Left renal pelvis (tissue), 4 donors: ENCODE measurements around the gene CALHM6. TPM values are rescaled to one million over a fixed set of nuclear protein-coding genes. Genes with fewer than 3 reads are reported as not detected.

Source experiments
- DNase-seq, 4 donors: peaks; one replicate each; pipeline ENCODE4 v3.0.0-alpha.2; 2013; ENCODE audit warnings: low read depth in 4 of 4, low spot score in 3 of 4
- polyA plus RNA-seq, 4 donors: library from polyadenylated mRNA; unstranded; fragments of 120-200 nt; gene quantifications; one replicate each; pipeline ENCODE4 v1.2.1, GENCODE V29; 2013; ENCODE audit not compliant: insufficient read length in 4 of 4

CALHM6 gene
- polyA plus RNA-seq, 4 donors = 3.1 to 5.5 (median 5.0) TPM

DNA sequence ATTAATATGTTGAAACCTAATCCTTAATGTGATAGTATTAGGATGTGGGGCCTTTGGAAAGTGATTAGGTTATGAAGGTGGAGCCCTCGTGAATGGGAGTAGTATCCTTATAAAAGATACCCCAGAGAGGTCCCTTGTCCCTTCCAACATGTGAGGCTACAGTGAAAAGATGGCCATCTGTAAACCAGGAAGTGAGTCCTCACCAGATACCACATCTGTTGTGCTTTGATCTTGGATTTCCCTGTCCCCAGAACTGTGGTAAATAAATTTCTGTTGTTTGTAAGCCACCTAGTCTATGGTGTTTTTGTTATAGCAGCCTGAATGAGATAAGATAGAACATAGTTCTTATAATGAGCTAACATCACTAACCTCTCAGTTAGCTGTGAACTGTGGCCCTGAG lies 16.6 kb upstream of the CALHM6 start:
- no peak for DNase-seq

DNA sequence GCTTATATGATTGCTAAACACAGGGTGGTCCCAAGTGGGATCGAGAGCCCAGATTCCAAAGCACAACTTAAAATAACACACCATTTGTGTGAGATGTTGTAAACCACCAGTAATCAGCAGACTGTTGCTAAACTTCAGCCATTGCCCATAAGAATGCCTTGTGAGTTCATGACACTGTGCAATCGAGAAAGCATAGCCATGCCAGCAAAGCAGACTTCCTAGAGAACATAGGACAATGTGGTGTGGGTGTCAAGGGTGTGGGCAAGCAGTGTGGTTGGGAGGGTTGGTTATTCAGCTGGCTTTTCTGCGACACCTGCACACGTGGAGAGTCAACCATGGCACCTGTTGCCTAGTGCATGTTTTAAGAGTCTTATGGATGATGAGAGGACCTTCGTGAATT lies 16.1 kb upstream of the CALHM6 start:
- DNase-seq = no peak

DNA sequence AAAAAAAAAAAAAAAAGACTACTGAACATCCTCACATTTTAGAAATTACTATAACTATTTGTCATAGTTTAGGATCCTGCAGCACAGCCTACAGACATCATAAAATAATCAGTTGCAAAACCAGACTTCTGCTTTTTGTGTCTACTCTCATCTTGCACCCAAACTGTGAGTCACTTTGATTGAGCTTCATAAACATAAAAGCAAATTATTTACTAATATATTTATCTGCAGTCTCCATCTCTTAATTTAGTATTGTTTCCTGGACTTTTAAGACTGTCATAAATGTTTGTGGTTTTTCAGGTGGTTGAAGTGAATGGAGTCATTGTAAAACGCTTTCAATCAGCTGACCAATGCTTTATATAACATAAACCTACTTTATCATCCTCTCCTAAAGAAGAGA lies 14.8 kb upstream of the CALHM6 start:
- DNase-seq = no peak

DNA sequence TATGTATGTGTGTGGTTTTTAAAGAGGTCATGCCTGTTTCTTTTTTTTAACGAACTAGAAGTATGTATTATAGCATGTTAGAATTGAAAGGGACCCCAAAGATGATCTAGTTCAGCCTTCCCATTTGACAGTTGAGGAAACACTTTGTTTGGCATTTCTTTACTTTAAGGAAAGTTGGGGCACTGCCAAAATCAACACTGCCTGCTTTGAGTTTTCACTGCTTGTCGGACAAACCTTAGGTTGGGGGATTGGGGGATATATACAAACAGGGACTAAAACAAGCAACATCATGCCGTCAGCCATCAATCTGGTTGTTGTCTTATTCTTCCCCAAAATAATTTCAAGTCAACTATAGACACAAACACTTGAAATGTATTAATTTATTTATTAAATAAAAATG lies 14.1 kb upstream of the CALHM6 start:
- DNase-seq = no peak

DNA sequence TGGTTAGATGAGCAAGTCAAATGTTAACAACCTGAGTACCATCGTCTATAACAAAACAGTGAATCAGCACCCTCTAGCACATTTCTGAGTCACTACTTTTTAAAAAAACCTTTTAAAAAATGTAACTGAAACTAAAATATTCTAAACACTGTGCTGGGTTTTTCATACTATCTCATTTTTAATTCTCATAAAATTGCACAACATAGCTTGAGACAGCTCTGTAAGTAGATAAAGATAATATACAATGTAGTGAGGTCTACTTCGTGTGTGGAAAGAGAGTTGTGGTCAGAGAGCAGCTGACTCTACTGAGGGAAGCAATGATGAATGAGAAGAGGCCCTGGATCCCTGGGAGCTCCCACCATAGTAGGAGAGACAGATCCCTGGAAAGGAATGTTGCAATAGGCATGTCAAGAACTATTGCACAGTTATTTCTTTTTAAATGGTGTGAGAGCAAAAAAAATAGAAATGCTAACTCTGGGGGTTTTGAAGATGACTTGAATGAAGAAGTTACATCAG lies 13.6 kb upstream of the CALHM6 start:
- no peak for DNase-seq

DNA sequence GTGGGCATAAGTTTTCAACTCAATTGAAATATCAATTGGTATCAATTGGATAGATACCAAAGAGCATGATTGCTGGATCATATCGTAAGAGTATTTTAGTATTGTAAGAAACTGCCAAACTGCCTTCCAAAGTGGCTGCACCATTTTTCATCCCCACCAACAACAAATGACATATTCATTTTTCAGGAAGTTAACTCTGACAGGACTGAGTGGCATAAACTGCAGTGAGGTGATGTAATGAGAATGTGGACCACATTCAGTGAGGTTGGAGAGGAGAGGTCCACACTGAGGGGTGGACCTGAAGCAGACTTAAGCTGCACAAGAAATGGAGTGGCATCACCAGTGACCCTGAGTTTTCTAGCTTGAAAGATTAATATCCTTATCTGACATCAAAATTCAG lies 11.6 kb upstream of the CALHM6 start:
- DNase-seq = no peak

DNA sequence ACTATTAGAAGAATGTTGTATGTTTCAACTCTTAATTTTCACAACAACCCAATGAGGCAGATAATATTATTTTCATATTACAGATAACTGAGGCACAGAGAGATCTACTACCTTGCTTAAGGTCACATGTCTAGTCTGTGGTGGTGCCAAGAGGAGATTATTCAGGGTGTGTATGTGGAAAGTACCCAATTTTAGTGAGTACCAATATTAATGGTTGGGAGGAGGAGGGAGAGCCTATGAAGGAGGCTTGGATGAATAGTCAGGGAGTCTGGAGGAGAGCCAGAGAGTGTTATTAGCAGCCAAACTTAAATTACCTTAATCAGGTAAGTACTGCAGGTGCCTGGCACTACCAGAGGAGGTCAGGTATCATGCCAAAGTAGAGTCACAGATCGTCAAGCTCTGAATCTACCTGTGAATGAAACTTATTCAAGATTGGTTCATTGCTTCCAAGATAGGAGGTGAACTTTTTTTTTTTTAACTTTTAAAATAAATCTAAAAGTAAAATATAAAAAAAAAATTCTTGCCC lies 10.9 kb upstream of the CALHM6 start:
- DNase-seq = no peak

DNA sequence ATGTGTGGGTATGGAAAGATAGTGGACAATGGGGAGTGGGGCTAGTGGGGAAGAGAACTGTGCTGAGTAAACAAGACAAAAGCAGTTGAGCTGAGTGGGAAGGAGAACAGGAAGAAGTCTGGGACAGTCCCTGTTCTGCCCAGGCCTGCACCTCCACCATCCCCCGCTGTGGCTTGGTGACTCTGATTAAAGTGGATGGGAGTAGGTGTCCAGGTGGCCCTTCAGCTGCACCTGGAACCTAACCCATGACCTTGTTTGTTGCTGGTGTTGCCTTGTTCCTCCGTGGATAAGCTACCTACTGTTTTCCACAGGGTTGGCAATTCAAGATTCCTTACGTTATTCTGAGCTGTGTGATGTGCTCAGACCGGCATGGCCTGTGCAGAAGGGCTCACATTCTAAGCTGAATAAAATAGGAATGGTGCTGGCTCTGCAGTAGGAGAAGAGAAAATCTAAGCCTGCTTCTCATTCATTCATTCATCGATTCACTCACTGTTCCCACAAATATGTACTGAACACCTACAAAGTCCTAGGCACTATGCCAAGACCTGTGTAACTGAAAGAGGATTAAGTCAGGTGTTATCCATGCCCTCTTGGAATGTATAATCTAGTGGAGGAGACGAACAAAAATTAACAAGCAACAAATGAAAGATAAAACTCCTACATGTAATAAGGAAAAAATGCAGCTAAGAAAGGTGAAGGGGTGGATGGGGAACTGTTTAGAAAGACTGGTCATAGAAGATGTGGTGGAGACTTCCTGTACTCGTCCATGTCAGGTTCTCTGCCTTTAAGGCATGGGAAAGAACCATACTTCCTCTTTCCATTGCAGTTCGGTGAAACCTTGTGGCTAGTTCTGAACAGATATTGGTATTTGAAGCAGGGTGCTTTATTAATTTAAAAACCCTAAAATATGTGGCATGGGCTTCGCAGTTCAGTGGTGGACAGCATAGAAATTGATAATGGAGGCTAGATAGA lies 10.1 kb upstream of the CALHM6 start:
- no peak for DNase-seq

DNA sequence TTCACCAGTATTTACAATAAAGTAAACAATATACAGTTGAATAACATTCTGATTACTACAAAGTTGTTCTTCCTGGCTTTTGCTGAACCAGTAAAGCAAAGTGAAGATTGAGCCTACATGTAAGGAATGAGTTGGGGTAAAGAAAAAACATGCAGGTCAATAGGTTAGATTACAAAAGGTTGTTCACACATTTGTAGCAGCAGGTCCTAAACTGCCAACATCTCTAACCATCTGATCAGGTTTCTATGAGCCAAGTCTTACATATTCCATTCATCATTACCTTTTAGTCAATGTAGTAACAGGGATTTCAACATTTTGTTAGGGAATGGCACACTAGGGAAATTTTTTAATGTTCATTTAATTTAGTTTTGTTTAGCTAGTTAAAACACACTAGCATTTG lies 9.3 kb upstream of the CALHM6 start:
- DNase-seq = no peak

DNA sequence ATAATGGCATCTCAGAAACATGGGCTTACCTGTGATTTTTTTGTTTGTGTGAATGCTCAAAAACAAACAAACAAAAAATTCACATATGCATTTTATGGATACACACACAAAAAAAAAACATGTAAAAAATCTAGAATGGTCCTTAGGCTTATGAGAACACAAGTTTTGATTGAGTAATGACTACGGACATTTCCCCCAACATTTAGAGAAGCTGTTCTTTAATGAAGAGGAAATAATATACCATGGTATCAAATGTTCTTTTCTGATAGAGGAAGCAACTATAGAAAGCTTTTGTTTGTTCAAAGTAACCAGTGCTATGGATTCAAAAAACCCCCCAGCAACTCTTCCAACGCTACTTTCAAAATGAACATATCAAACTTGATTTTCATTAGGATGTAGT lies 8.6 kb upstream of the CALHM6 start:
- DNase-seq = no peak

DNA sequence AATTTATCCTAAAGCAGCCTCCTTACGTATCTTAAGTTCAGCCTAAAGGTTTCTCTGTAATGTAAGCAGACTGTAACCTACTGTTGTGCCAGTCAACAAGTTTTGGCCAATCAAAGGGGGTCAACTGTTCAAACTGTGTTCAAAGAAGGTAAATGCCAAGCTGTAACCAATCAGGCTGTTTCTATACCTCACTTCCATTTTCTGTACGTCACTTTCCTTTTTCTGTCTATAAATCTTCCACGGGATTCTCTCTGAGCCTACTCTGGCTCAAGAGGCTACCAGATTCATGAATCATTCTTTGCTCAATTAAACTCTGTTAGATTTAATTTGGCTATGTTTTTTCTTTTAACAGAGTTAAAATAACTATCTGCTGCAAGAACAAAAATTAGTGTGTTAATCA lies 5.1 kb upstream of the CALHM6 start:
- DNase-seq = no peak

DNA sequence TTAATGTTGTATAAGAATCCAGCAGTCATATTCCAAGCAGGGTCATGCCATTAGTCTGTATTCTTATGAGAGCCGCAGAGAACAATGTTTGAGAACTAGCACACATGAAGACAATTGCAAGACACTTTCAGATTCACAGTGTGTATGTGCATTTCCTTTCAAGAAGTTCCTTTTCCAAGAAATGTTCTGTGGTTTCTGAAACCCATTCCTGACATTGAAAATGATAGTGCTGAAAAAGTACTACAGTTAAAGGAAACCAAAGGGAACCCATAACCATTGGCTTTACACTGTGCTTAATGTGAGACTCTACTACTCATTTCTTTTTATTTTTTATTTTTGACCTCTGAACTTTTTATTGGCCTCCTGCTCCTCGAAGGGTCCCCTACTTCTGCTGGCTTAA lies 4.2 kb upstream of the CALHM6 start:
- DNase-seq = no peak

DNA sequence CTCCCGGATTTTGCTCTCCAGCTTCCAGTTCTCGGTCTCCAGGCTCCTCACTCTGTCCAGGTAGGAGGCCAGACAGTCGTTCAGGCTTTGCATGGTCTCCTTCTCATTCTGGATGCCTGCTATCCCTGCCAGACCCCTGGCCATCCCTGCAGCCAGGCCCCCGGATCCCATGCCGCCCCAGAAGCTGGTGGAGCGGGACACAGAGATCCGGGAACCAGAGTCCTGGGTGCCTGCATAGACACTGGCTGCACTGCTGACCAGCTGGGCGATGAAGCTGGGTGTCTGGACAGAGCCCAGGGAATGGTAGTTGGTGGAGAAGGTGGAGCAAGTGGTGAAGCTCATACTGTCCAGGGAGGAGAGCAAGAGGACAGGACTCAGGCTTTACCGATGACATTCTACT lies 2.9 kb upstream of the CALHM6 start:
- no peak for DNase-seq

DNA sequence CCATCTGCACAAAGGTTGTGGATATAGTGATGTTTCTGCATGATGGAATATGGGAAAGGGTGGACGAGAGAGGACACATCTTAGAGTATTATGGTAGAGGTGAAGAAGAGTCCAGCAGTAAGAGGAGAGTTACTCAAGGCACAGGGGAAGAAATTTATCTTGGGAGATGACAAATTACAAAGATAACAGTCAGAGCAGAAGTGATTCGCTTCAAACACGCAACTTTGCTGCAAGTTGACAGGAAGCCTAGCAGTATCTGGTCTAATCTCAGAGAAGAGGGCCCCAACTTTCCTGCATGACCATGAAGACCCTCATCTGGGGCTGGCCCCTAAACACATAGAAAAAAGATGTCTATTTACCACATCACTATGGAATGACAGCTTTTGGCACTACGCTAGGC lies 1.2 kb upstream of the CALHM6 start:
- DNase-seq = no peak

DNA sequence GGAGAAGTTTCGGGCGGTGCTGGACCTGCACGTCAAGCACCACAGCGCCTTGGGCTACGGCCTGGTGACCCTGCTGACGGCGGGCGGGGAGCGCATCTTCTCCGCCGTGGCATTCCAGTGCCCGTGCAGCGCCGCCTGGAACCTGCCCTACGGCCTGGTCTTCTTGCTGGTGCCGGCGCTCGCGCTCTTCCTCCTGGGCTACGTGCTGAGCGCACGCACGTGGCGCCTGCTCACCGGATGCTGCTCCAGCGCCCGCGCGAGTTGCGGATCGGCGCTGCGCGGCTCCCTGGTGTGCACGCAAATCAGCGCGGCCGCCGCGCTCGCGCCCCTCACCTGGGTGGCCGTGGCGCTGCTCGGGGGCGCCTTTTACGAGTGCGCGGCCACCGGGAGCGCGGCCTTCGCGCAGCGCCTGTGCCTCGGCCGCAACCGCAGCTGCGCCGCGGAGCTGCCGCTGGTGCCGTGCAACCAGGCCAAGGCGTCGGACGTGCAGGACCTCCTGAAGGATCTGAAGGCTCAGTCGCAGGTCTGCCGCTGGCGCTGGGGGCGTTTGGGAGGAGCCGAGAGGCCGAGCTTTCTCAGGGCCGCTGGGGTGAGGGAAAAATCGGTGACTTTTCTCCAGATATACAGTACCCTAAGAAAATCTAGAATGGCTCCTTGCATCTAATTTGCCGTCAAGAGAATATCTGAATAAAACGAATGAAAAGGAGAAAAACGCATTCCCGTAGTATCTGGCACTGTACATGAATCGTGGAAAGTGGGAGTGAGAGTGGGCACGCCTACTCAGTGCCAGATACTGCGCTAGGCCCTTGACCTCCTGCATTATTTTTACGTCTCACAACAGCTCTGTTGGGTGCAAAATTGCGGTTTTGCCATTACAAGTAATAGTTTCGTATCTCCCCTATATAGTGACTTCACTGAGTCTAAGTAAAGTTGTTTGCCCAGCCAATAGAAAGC lies 1.0 kb downstream of the CALHM6 start:
- peak; percentile 40 to 59 (median 54) for DNase-seq

DNA sequence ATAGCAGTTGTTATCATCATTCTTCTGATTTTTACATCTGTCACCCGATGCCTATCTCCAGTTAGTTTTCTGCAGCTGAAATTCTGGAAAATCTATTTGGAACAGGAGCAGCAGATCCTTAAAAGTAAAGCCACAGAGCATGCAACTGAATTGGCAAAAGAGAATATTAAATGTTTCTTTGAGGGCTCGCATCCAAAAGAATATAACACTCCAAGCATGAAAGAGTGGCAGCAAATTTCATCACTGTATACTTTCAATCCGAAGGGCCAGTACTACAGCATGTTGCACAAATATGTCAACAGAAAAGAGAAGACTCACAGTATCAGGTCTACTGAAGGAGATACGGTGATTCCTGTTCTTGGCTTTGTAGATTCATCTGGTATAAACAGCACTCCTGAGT lies 2.1 kb downstream of the CALHM6 start:
- DNase-seq = no peak

DNA sequence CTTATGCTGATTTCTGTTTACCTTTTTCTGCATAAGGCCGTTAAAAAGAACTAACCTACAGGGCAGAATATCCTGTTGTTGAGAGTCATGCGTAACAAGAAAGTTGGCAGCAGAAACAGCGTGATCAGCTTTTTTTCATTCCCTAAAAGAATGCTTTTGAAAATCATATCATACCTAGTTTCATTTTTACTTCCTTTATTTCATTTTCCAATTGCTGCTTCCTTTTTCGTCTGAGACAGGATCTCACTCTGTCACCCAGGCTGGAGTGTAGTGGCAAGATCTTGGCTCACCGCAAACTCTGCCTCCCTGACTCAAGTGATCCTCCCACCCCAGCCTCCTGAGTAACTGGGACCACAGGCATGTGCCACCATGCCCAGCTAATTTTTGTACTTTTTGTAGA lies 4.1 kb downstream of the CALHM6 start:
- no peak for DNase-seq

DNA sequence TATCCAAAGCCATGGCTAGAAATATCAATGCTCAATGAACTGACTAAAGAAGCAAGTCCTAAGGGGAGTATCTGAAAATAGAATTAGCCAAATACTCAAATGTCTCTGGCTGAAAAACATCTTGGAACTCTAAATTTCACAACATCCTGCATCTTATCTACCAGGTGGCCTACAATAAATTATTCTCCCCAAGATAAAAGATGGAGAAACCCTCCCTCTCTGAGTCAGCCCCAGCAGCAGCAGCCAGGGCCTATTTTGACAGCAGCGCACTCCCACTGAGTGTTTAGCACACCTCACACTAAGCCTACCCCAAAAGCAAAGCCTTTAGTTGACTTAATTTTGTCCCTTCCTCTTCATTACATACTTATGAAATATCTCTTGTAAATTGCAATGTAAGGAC lies 5.9 kb downstream of the CALHM6 start:
- DNase-seq = no peak

DNA sequence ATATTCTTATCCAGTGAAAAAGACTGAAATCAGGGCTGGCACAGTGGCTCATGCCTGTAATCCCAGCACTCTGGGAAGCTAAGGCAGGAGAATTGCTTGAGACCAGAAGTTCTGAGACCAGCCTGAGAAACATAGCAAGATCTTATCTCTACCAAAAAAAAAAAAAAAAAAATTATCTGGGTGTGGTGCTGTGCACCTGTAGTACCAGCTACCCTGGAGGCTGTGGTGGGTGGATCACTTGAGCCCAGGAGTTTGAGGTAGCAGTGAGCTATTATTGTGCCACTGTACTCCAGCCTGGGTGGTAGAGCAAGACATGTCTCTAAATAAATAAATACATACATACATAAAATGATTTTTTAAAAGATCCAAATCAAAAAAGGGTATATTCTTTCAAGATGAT lies 6.3 kb downstream of the CALHM6 start:
- no peak for DNase-seq

DNA sequence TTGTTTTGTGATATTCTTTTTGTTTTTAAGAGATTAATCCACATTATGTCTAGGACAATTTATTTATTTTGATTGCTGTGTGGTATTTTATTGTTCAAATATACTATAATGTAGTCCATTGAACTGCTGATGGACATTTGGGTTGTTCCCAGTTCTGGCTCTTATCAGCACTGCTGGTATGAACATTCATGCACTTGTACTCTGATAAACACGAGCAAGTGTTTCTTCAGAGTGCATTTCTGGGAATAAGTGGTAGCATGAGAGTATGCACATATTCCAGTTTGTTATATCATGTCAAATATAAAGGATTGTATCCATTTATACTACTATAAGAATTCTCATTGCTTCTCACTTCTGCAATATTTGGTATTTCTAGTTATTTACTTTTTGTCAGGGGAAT lies 7.1 kb downstream of the CALHM6 start:
- DNase-seq = no peak

DNA sequence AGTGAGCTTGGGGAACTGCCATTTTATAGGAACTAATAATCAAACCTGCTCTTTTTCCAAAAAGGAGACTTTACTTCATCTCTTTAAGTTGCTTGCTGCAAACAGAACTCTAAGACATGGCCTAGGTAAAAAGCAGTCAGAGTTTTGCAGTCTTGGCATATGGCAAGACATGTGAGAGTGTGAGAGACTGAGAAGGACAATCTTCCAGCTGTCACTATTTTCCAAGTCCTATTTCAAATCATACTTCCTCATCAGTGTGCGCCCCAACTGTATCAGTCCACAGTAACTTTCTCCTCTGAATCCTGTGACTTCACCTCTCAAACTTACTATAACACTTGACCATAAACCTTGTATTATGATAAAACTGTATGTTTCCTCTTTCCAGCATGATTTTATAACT lies 10.4 kb downstream of the CALHM6 start:
- DNase-seq = no peak
